ENCODE results near the gene CPLANE1.
"Not testable (repeated sequence)": the region's sequence is repeated elsewhere in the genome, so short reads cannot be mapped to it uniquely, and the experiment has no call there.

CPLANE1 gene

DNA sequence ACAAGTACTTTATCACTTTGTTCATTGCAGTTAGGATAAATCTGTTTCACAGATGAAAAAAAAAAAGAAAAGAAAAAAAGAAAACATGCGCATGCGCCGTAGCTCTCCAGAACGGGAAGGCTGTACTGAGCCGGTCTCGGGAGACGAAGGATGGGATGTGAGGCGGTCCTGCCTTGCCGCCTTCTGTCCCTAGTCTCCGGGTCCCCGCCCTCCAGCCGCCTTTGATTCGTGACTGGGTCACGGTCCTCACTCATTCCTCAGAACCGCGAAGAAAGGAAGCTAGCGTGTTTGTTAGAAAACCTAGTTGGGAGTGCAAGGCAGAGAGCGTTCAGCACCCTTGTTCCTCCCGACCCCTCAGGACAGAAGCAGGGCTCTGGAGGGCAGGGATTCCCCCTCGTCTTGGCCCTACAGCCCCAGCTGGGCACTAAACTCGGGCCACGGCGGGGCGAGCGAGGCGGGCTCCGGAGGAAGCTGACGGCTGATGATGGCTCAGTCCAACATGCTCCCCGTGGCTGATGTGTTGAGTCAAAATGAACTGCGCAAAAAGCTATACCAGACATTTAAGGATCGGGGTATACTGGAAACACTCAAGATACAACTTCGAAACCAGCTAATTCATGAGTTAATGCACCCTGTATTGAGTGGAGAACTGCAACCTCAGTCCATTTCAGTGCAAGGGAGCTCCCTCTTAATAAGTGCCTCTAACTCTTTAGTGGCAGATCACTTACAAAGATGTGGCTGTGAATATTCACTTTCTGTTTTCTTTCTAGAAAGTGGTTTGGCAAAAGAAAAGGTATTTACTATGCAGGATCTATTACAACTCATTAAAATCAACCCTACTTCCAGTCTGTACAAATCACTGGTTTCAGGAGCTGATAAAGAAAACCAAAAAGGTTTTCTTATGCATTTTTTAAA is 40.0 kb downstream of the CPLANE1 start:
- DNase-seq (ENCODE audit: low spot score): no peak

- no peak for DNase-seq (ENCODE audit: low spot score)
These were observed 41.4 kb downstream of the CPLANE1 start for GRCh38 chr5:37207802-37208201.

- no peak for DNase-seq (ENCODE audit: low spot score)
These were observed 42.4 kb downstream of the CPLANE1 start for GRCh38 chr5:37206736-37207135.

GRCh38 chr5:37198842-37199241 is 50.3 kb downstream of the CPLANE1 start:
- DNase-seq (ENCODE audit: low spot score): no peak

DNA sequence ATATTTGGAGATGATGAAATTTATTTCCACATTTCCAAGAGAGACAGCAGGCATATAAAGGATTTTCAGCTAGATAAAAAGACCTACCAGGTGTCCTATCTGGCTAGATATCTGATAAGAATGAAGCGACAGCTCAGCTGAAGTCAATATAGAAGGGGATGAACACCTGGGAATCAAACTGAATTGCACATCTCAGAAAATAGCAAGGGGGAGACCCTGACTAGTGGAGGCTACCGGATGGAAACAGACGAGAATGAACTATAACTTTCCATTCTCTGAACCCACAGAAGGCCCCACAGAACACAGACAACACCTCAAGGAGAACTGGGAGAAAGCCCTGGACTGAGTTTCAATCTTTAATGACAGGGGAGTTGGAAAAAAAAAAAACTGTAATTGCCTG is 51.1 kb downstream of the CPLANE1 start:
- no peak for DNase-seq (ENCODE audit: low spot score)

GRCh38 chr5:37197340-37198050 is 51.7 kb downstream of the CPLANE1 start:
- DNase-seq (ENCODE audit: low spot score): no peak

- no peak for DNase-seq (ENCODE audit: low spot score)
These were observed 58.6 kb downstream of the CPLANE1 start for GRCh38 chr5:37190592-37190991.

DNA sequence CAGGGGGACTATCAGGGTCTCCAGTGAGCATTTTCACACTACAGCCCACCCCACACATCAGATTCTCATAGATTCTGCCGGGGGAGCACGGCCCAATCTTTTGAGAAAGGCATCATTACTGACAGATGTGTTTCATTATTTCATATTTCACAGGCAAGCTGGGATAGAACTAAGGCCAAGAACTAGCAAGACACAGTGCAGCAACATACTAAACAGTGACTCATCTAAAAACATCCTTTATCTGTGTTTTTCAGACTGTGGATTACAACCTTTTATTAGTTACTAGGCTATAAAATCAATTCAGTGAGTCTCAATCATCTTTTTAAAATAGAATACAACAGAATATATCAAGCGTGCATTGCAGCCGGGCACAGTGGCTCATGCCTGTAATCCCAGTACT is 59.8 kb downstream of the CPLANE1 start:
- no peak for DNase-seq (ENCODE audit: low spot score)

DNA sequence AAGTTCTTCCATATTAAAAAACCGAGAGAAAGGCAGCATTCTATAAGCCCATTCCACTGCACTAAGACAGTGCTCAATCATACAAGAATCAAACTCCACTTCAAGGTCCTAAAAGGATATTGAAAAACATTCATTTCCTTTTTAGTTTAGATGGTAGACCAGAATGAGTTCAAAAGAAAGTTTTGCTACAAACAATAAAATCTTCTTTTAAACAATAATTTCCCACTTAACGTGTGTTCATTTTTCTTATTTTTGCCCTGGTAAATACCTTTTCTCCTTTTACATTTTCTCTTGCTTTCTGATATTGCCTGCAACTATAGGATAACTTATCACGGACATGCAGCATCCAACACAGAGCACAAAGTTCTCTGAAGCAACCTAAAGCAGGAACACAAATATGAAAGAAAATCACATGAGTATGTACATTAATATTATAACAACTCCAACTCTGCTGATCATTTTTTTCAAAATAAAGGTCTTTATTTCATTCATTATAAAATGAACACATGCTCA is 61.7 kb downstream of the CPLANE1 start:
- no peak for DNase-seq (ENCODE audit: low spot score)

DNA sequence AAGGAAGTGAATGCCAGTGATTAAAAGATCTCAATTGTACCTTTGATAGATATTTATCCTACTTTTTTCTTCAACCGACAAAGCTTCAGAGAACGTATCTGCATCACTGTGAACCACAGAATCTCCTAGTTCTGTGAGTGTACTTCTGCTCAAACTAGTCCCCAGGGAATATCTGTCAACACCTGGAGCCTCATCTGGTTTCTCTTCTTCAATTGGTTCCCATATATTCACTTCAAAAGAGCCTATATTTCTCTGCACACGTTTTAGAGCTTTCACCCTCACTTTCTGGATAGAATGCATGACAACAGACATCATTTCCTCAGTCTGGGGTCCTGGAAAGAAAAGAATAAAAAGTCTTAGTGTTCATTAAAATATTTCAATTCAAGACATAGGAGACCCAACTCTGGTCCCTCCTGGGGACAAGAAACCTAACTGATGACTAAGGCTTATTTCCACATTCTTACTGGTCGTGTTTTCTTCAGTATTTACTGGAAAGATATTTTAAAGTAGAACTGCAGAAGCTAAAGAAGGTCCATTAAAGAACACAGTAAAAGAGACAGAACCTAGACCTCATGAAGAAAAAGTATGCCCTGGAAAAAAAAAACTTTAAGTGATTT is 64.3 kb downstream of the CPLANE1 start:
- DNase-seq (ENCODE audit: low spot score): no peak

DNA sequence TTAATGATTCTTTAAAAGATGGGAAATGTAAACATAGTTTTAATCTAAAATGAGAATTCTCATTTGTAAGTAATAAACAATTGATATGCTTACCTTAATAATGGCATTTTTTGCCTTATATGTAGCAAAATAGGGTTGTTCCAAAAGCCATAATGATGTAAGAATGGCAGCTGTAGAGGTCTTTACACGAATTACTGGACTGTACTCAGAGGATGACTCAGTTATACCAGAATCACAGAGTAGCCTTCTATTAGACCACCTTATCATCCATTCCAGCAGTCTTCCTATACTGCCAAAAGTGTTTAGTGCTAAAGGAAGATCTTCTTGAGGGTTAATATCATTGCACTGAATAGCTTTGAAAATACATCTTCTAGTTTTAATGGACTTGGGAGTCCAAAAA is 66.5 kb downstream of the CPLANE1 start:
- no peak for DNase-seq (ENCODE audit: low spot score)

DNA sequence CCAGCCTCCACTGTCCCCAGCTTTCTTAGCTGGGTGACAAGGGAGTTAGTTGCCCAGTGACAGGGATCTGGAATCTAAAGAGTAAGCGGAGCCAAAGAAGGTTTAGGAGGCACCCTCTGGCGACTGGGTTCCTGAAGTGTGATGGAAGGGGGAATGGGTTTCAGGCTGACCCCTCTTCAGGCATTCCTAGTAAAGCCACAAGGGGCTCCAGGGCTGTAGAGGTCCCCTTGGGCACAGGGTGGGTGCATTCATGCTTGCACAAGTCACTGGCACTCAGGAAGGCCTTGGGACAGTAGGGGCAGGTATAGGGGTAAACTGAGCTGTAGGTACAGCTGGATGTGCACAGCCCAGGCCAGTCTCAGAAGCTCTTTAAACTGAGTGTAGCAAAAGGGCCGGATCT is 74.2 kb downstream of the CPLANE1 start:
- peak; percentile 33 for DNase-seq (ENCODE audit: low spot score)

DNA sequence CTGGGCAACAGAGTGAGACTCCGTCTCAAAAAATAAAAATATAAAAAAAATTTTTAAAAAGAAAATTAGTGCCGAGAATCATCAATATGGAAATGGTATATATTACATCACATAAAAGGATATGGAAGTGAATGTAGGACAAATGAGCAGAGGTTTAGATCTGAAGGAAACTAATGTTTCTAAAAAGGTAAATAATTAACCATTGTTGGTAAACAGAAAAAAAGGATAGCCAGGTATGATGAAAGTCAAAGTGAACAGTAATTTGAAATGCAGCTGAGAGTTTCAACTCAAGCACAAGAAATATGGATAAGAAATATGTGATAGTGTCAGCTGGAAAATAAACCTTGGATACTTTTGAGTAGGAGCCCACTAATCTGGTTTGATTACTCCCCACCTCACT is 76.2 kb downstream of the CPLANE1 start:
- no peak for DNase-seq (ENCODE audit: low spot score)

DNA sequence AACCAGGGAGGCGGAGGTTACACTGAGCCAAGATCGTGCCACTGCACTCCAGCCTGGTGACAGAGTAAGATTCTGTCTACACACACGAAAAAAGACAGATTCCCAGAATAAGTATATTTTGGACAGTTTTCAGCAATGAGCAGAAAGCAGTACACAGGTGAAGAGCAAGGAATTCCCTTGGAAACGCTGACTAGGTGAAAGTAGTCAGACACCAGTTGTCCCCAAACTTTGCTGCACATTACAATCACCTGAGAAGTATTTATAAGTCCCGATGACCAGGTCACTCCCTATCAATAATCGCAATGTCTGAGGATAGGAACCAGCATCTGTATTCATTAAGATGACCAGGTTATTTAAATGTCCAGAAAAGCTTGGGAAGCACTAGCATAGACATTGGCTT is 78.3 kb downstream of the CPLANE1 start:
- no peak for DNase-seq (ENCODE audit: low spot score)

GRCh38 chr5:37166197-37166596 is 83.0 kb downstream of the CPLANE1 start:
- DNase-seq (ENCODE audit: low spot score): no peak

GRCh38 chr5:37165761-37166160 is 83.4 kb downstream of the CPLANE1 start:
- no peak for DNase-seq (ENCODE audit: low spot score)

- no peak for DNase-seq (ENCODE audit: low spot score)
These were observed 95.5 kb downstream of the CPLANE1 start for GRCh38 chr5:37153661-37154060.

GRCh38 chr5:37146896-37147295 is 102.3 kb downstream of the CPLANE1 start:
- DNase-seq (ENCODE audit: low spot score): no peak

DNA sequence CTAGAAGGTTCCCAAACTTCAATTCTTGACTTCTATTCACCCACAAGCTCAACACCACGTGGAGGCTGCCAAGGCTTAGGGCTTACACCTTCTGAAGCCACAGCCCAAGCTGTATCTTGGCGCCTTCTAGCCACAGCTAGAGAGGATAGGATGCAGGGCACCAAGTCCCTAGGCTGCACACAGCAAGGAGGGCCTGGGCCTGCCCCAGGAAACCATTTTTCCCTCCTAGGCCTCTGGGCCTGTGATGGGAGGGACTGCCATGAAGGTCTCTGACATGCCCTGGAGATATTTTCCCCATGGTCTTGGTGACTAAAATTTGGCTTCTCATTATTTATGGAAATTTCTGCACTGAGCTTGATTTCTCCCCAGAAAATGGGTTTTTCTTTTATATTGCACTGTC is 112.5 kb downstream of the CPLANE1 start:
- no peak for DNase-seq (ENCODE audit: low spot score)

GRCh38 chr5:37135312-37135711 is 113.9 kb downstream of the CPLANE1 start:
- not testable (repeated sequence) for DNase-seq (ENCODE audit: low spot score)

- DNase-seq (ENCODE audit: low spot score): no peak
These were observed 115.2 kb downstream of the CPLANE1 start for GRCh38 chr5:37133939-37134338.

DNA sequence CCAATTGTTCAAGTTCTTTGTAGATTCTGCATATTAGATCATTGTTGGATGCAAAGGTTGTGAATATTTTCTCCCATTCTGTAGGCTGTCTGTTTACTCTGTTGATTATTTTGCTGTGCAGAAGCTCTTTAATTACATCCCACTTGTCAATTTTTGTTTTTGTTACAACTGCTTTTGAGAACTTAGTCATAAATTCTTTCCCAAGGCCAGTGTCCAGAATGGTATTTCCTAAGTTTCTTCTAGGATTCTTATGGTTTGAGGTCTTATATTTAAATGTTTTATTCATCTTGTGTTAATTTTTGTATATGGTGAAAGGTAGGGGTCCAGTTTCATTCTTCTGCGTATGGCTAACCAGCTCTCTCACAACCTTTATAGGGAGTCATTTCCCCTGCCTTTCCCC is 116.5 kb downstream of the CPLANE1 start:
- DNase-seq (ENCODE audit: low spot score): no peak

GRCh38 chr5:37121465-37121864 is 127.7 kb downstream of the CPLANE1 start:
- no peak for DNase-seq (ENCODE audit: low spot score)
